GM12864 (cell line): ENCODE data around the gene VAMP2.

Experiments used
- DNase-seq: peaks from one replicate; pipeline ENCODE4 v3.0.0-alpha.2; 2011; ENCODE audit warnings: low read depth
- H3K4me3 ChIP-seq: 2 replicates; pipeline ENCODE4 v1.5.1; 2011; ENCODE audit warnings: mild to moderate bottlenecking, low read depth, low read length, control low read depth
- TF ChIP-seq, protein P1 (sequence below): IDR thresholded peaks from 2 replicates; pipeline ENCODE4 v1.5.1; 2011; ENCODE audit warnings: low read depth, mild to moderate bottlenecking, moderate library complexity, low read length, control low read depth, inconsistent platforms; ENCODE audit errors: missing control alignments

VAMP2 gene, protein sequence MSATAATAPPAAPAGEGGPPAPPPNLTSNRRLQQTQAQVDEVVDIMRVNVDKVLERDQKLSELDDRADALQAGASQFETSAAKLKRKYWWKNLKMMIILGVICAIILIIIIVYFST

DNA sequence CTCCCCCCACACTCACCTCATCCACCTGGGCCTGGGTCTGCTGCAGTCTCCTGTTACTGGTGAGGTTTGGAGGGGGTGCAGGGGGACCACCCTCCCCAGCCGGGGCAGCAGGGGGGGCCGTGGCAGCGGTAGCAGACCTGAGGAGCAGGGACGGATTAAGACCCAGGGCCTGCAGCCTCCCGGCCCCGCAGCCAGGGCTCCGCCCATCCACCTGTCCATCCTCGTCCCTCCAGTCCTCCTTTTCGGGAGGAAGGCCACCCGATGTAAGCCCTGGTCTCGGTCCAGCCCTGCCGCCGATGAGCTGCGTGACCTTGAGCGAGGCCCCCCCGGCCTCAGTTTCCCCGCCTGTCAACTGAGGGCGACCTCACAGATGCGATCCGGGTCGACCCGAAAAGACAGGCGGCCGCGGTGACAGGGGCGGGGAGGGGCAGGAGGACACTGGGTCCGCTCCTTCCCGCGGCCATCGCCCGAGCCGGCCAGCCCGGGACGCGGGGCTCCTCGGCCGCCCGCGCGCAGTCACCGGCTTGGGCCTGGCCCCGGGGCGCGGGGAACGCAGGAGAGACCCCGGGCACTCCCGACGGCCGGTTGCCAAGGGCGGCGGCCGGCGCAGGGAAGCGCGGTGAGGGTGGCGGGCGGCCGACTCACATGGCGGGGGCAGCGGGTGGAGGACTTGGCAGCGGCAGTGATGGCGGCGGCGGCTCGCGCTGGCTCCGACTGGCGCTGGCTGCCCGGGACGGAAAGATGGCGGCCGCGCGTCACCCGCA is at the start of gene VAMP2:
TSS of gene VAMP2 (minus strand) at position 716 of the 764 bp plus-strand sequence. CDS start at position 647, 69 bp downstream.
- H3K4me3 ChIP-seq, result peak within 1 kb of the TSS; percentile 97
- TF ChIP-seq, protein P1, sequence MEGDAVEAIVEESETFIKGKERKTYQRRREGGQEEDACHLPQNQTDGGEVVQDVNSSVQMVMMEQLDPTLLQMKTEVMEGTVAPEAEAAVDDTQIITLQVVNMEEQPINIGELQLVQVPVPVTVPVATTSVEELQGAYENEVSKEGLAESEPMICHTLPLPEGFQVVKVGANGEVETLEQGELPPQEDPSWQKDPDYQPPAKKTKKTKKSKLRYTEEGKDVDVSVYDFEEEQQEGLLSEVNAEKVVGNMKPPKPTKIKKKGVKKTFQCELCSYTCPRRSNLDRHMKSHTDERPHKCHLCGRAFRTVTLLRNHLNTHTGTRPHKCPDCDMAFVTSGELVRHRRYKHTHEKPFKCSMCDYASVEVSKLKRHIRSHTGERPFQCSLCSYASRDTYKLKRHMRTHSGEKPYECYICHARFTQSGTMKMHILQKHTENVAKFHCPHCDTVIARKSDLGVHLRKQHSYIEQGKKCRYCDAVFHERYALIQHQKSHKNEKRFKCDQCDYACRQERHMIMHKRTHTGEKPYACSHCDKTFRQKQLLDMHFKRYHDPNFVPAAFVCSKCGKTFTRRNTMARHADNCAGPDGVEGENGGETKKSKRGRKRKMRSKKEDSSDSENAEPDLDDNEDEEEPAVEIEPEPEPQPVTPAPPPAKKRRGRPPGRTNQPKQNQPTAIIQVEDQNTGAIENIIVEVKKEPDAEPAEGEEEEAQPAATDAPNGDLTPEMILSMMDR, result no peak
- DNase-seq, result no peak

DNA sequence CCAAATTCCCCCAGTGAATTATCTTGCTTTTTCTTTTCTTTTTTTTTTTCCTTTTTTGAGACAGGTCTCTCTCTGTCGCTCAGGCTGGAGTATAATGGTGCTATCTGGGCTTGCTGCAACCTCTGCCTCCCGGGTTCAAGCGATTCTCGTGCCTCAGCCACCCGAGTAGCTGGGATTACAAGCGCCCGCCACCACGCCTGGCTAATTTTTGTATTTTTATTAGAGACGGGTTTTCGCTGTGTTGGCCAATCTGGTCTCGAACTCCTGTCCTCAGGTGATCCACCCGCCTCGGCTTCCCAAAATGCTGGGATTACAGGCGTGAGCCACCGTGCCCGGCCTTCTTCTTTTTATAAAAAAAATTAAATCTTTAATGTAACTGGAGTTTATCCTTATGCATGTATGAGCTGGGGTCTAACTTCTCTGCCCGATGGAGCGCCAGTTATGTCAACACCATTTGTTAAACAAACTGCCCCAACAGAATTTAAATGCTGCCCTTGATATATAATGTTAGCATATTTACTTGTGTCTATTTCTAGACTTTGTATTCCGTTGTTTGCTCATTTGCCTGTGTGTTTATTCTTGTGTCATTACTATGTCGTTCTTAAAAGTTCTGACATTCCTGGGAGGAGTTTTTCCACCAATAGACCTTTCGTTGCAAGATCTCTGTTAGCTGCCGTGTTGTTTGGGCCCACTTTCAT is 48.2 kb upstream of the VAMP2 start:
- DNase-seq, result no peak
- TF ChIP-seq, protein P1, result no peak

DNA sequence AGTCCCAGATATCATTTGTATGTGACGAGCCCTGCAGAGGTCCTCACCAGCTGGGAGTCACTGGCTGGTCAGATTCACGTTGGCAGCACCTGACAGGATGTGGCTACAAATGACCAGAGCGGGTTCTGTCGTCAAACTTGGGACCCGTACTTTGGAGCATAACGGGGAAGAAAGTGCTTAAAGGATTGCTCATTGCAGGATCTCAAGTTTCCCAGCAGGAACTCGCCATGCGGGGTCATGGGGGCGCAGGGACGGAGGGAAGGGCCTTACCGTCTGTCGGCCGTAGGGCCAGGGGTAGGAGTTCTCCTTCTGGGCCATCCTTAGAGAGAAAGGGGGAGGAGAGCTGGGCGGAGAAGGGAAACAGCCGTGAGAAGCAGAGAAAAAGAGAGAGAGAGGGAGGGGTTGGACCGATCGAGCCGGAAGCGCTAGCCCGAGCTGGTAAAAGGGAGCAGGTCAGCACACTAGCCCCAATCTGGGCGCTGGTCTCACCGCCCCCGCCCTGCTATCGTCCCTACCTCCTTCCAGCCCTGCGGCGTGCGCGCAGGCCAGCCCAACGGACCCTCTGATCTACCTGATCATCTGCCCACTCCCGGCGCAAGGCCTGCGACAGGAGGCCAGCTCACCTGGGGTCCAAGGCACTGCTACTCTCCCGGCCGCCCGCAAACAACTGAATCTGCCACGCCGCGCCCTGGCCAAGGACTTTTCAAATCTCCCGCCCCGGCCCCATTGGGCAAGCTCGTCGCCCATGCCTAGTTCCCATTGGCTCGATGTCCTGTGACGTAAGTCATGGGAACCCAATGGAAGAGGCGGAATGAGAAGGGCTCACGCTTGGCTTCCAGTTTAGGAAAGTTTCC is 47.4 kb upstream of the VAMP2 start, which contains the start of gene AURKB:
TSS of gene AURKB (minus strand) at position 669 of the 854 bp plus-strand sequence. CDS start at position 318, 351 bp downstream.
- H3K4me3 ChIP-seq, result peak within 1 kb of the TSS; percentile 58
- TF ChIP-seq, protein P1, result no peak
- peak; percentile 90 for DNase-seq

More for the DNA sequence above, 48.2 kb upstream of the VAMP2 start:
- H3K4me3 ChIP-seq, result peak overlapping the region; percentile 58

DNA sequence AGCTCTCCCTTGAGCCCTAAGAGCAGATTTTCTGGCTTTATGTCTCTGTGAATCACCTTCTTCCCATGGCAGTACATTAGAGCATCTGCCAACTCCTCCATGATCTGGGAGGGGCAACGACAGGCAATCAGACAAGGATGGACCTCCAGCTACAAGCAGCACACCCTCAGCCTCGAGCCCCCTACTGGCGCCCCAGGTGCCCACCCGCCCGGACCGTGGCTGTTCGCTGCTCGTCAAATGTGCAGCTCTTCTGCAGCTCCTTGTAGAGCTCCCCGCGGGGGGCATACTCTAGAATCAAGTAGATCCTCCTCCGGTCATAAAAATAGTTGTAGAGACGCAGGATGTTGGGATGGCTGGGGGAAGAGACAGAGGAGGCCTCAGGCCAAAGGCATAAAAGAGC is 43.8 kb upstream of the VAMP2 start:
- H3K4me3 ChIP-seq, result no peak overlapping the region
- DNase-seq, result no peak
- TF ChIP-seq, protein P1, result no peak

DNA sequence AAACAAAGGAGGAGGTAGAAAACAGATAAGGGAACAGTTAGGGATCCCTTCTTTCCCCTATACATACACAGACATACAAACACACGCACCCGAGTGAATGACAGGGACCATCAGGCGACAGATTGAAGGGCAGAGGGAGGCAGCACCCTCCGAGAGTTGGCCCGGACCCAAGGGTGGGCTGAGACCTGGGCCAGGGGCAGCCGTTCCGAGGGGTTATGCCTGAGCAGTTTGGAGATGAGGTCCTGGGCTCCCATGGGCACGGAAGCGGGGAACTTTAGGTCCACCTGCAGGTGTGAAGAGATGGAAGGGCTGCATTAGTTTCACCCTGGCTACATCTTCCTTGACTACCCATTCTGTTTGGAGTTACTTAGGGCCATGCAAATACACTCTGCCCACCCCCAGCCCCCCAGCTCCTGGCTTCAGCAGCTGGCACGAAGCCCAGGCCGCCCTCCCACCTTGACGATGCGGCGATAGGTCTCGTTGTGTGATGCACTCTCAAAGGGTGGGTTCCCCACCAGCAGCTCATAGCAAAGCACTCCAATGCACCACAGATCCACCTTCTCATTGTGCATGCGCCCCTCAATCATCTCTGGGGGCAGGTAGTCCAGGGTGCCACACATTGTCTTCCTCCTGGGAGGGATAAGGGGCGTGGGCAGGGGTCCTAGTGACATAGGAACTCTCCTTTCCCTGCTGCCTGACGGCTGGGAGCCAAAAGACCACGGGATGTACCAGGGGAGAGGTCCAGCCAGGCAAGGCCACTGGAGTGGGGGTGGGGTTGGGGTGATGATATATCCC is 42.2 kb upstream of the VAMP2 start:
- TF ChIP-seq, protein P1, result no peak
- no peak overlapping the region for H3K4me3 ChIP-seq
- DNase-seq, result no peak
